ENCODE measurements around the gene NPHP4. TPM values are rescaled to one million over a fixed set of nuclear protein-coding genes. Genes with fewer than 3 reads are reported as not detected.

The NPHP4 gene
- total and polyA plus RNA-seq, 9 of the 15 experiments (the other 6 are each of a cell fraction or from before 2014, with no cell fraction given) = 0.52 to 26.2 (median 6.7) TPM

GRCh38 chr1:6007318-6008083 is 15.3 kb upstream of the NPHP4 start (continued):
- peak; percentile 94 for TF ChIP-seq KDM5B (IDR thresholded peaks at IDR 0.05; ENCODE audit: insufficient replicate concordance, low read depth, low read length)
- peak; percentile 95 for TF ChIP-seq ZNF316 (IDR thresholded peaks at IDR 0.05)
- TF ChIP-seq POLR2AphosphoS5 (IDR thresholded peaks at IDR 0.05; ENCODE audit: control insufficient read depth, insufficient read depth, low read depth, low read length) = peak; percentile 51
- peak; percentile 17; the same call in 1 of the 2 replicates for TF ChIP-seq RNF2 (IDR thresholded peaks at IDR 0.05)
- peak in 2 of 3 experiments; percentile 65 to 79 for TF ChIP-seq YY1 (IDR thresholded peaks at IDR 0.05; ENCODE audit: borderline replicate concordance in 1 of 3, control insufficient read depth in 1 of 3, extremely low read depth in 1 of 3, insufficient read depth in 3 of 3, insufficient read length in 1 of 3, insufficient replicate concordance in 2 of 3, low read depth in 1 of 3, low read length in 2 of 3)
- TF ChIP-seq EP300 (IDR thresholded peaks at IDR 0.05; ENCODE audit: low read length) = peak; percentile 51; the same call in 1 of the 2 replicates
- TF ChIP-seq POLR2B (IDR thresholded peaks at IDR 0.05; ENCODE audit: low read depth, partially characterized antibody) = peak; percentile 65
- TF ChIP-seq PHB2 (IDR thresholded peaks at IDR 0.05; ENCODE audit: low read depth) = no peak
- TF ChIP-seq ZFP36 (IDR thresholded peaks at IDR 0.05; ENCODE audit: low read depth, low read length, partially characterized antibody) = no peak
- TF ChIP-seq ETV5 (CRISPR knock-in tag; IDR thresholded peaks at IDR 0.05; ENCODE audit: low read depth) = peak; percentile 72
- TF ChIP-seq TCF3 (CRISPR knock-in tag; IDR thresholded peaks at IDR 0.05) = 0 out of 2 replicates have a peak, but pooled peaks have one; percentile 14
- no peak for TF ChIP-seq FOXJ3 (CRISPR knock-in tag; IDR thresholded peaks at IDR 0.05)
- peak; percentile 33; the same call in 1 of the 2 replicates for TF ChIP-seq MECOM (CRISPR knock-in tag; IDR thresholded peaks at IDR 0.05)
- TF ChIP-seq BACH1 (tag; IDR thresholded peaks at IDR 0.05) = peak; percentile 92
- peak; percentile 50 to 60; a peak in 2 of 4 replicates for TF ChIP-seq KDM1A (IDR thresholded peaks at IDR 0.05)
- TF ChIP-seq ETV1 (tag; conservative IDR thresholded peaks at IDR 0.05; ENCODE audit: low read depth) = peak; percentile 79
- no peak for TF ChIP-seq ATF1 (CRISPR knock-in tag; IDR thresholded peaks at IDR 0.05)
- TF ChIP-seq ATF1 (tag; IDR thresholded peaks at IDR 0.05) = peak; percentile 60
- TF ChIP-seq MAFG (tag; conservative IDR thresholded peaks at IDR 0.05) = peak; percentile 85
- 0 out of 2 replicates have a peak, but pooled peaks have one; percentile 44 for TF ChIP-seq ATF7 (IDR thresholded peaks at IDR 0.05)
- TF ChIP-seq MCM5 (IDR thresholded peaks at IDR 0.05; ENCODE audit: low read depth) = no peak
- no peak for TF ChIP-seq PATZ1 (CRISPR knock-in tag; IDR thresholded peaks at IDR 0.05; ENCODE audit: borderline replicate concordance)
- TF ChIP-seq POLR2G (IDR thresholded peaks at IDR 0.05; ENCODE audit: low read depth, low read length) = peak; percentile 85
- peak; percentile 77 for TF ChIP-seq CCNT2 (IDR thresholded peaks at IDR 0.05; ENCODE audit: borderline replicate concordance, extremely low read depth, insufficient read length, low read depth, low read length)
- TF ChIP-seq TEAD4 (IDR thresholded peaks at IDR 0.05; ENCODE audit: low read length) = 0 out of 2 replicates have a peak, but pooled peaks have one; percentile 9
- no peak for TF ChIP-seq TEAD4 (CRISPR knock-in tag; IDR thresholded peaks at IDR 0.05; ENCODE audit: borderline replicate concordance)
- TF ChIP-seq MAFK (IDR thresholded peaks at IDR 0.05; ENCODE audit: low read length) = peak; percentile 88
- TF ChIP-seq SMC3 (conservative IDR thresholded peaks at IDR 0.05; ENCODE audit: insufficient read depth, low read depth, low read length) = 0 out of 2 replicates have a peak, but pooled peaks have one; percentile 1
- no peak for TF ChIP-seq HDGF (IDR thresholded peaks at IDR 0.05)
